ENCODE measurements around the gene TRPV2. TPM values are rescaled to one million over a fixed set of nuclear protein-coding genes. Genes with fewer than 3 reads are reported as not detected.

Gene TRPV2
- total RNA-seq, 5 donors from 2014 or later (not counting 1 experiment from before 2014, with no cell fraction given) = 91.3 to 127 (median 122) TPM

DNA sequence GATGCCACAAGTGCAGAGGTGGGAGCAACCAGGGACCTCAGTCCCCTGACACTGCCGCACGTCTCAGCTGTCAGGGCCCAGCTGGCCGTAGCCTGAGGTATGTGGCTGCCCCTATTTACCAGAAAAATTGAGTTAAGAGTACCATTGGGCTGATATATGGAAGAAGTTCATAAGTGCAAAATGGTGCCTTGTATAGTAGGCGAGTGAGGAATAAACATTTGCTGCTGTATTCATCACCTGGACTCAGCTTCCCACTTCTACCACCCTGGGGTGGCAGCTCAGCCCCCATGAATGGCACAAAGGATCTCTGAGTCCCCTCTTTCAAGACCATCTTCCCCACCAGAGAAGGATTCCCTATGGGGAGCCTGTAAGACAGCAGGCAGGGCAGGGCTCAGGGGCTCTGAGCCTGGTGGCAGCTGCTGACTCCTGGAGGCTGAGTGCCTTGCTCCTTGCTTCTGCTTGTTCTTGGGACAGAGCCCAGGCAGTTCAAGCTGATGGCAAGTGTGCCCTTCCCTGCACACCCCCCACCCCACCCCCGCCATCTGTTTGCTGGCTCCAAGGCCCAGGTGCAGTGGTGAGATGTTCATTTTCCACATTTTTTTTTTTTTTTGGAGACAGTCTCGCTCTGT is 29.0 kb downstream of the TRPV2 start:
- Mint-ChIP-seq H3K9me3 (no peaks in the 10 kb centered on the region), H3K4me1 (peaks cover 40 to 53% (median 42%) of the 10 kb centered on the region in 3 donors), H3K27ac (peak overlapping the region in 1 of 2 donors; percentile 39), H3K4me3 (no peak overlapping the region), H3K27me3 (no peaks in the 10 kb centered on the region), H3K36me3 (peaks cover 47% of the 10 kb centered on the region)
- H3K9me3 ChIP-seq = no peaks in the 10 kb centered on the region
- no peaks in the 10 kb centered on the region for H3K27me3 ChIP-seq (replicated peaks in 1 of 2; ENCODE audit: control insufficient read depth in 2 of 2, extremely low read depth in 1 of 2, insufficient read depth in 2 of 2, low read length in 1 of 2)
- ATAC-seq (replicated peaks in 1 of 4) (no peak), DNase-seq (no peak)
- H3K36me3 ChIP-seq (ENCODE audit: control insufficient read depth in 2 of 2, extremely low read depth in 1 of 2, insufficient read depth in 1 of 2, low read length in 1 of 2) = peaks cover 7 to 63% of the 10 kb centered on the region in 2 donors
- no peak overlapping the region for H3K4me3 ChIP-seq (ENCODE audit: control insufficient read depth in 1 of 2, extremely low read depth in 1 of 2, low read length in 1 of 2)
- 93% methylated on average over 2 of the region's 6 CpGs for WGBS (ENCODE audit: insufficient coverage)
- CTCF ChIA-PET = interaction anchor here (0.7 kb wide), 3 partner anchors 9 to 78 kb away, joined by 3 to 9 read pairs (median 3); no protein-coding TSS in a partner anchor
- POLR2A ChIA-PET = no interaction called here
- H3K4me1 ChIP-seq (ENCODE audit: control insufficient read depth in 1 of 2, extremely low read depth in 1 of 2, insufficient read depth in 2 of 2, low read length in 2 of 2) = peaks cover 16 to 31% of the 10 kb centered on the region in 2 experiments
- H3K27ac ChIP-seq (ENCODE audit: low read length) = no peak overlapping the region

DNA sequence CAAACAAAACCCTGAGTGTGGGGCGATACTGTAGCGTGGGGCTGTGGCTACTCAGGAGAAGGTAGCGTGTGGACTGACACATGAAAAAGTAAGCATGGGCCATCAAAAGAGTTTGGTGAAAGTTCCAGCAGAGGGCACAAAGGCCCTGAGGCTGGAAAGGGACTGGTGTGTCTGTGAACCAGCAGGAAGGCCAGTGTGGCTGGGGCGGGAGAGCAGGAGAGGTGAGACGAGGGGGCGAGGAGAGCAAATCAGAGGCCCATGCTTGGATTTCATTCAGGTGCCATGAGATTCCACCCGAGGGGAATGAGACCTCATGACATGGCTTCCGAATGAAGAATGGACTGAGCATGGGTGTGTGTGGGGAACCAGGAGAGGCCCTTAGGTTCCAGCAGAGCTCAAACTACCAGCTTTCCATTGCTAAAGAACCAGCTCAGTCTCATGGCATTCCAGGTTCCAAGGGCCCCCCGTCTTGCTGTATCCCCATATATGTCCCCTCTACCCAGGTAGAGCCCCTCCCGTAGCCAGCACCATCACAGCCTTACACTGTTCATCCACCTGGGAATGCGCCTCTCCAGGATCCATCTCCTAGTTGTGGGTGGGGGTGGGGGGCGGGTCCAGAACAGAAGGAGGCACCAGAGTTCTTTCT is 31.1 kb downstream of the TRPV2 start:
- no peak overlapping the region for H3K4me3 ChIP-seq (ENCODE audit: control insufficient read depth in 1 of 2, extremely low read depth in 1 of 2, low read length in 1 of 2)
- Mint-ChIP-seq H3K27me3 (no peaks in the 10 kb centered on the region), H3K27ac (no peak overlapping the region), H3K36me3 (peaks cover 36% of the 10 kb centered on the region), H3K4me3 (no peak overlapping the region), H3K4me1 (peaks cover 19 to 34% (median 25%) of the 10 kb centered on the region in 3 donors), H3K9me3 (no peaks in the 10 kb centered on the region)
- no peak for ATAC-seq (replicated peaks in 1 of 4)
- ChIA-PET CTCF (interaction anchor here in 1 of 2 donors (0.6 kb wide), 1 partner anchor 63 kb away, joined by 4 read pairs; no protein-coding TSS in a partner anchor), POLR2A (no interaction called here)
- H3K36me3 ChIP-seq (ENCODE audit: control insufficient read depth in 2 of 2, extremely low read depth in 1 of 2, insufficient read depth in 1 of 2, low read length in 1 of 2) = peaks cover 7 to 56% of the 10 kb centered on the region in 2 donors
- H3K27ac ChIP-seq (ENCODE audit: low read length) = no peak overlapping the region
- no peak for DNase-seq
- no peaks in the 10 kb centered on the region for H3K9me3 ChIP-seq
- 89% methylated on average over 7 of the region's 12 CpGs for WGBS (ENCODE audit: insufficient coverage)
- no peaks in the 10 kb centered on the region for H3K27me3 ChIP-seq (replicated peaks in 1 of 2; ENCODE audit: control insufficient read depth in 2 of 2, extremely low read depth in 1 of 2, insufficient read depth in 2 of 2, low read length in 1 of 2)
- peaks cover 2 to 11% of the 10 kb centered on the region in 2 experiments for H3K4me1 ChIP-seq (ENCODE audit: control insufficient read depth in 1 of 2, extremely low read depth in 1 of 2, insufficient read depth in 2 of 2, low read length in 2 of 2)

DNA sequence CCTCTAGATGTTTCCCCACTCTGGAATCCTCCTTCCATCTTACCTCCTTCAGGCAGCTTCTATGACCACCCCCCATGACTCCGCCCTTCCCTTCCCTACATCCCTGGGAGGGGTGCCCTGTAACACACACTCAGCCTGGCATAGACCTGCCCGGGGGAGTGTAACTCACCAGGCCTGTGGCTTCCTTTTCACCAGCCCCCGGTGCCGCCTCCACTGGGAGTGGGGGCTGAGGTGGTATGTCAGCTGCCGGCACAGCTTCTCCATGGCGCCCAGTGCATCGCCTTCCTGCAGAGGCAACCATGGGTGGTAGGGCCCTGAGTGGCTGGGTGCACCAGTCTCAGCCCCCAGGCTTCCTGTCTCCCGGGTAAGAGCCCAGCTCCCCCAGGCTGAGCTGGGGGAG is 32.3 kb downstream of the TRPV2 start:
- H3K4me1 Mint-ChIP-seq = peaks cover 7 to 21% (median 13%) of the 10 kb centered on the region in 3 donors

DNA sequence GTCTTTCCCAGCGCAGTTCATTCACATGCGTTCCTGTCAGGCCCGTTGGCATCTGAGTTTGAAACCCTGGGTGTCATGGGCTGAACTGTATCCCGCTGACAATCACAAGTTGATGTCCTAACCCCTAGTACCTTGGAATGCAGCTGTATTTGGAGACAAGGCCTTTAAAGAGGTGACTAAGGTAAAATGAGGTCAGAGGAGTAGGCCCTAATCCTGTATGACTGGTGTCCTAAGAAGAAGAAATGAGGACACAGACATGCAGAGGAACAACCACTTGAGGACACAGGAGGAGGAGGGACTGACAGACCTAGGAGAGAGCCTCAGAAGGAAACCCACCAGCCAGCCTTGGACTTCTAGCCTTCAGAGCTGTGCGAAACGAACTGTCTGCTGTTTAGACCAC is 33.1 kb downstream of the TRPV2 start:
- Histone ChIP-seq H3K4me1 (ENCODE audit: control insufficient read depth in 1 of 2, extremely low read depth in 1 of 2, insufficient read depth in 2 of 2, low read length in 2 of 2) (peaks cover 0 to 11% of the 10 kb centered on the region in 2 experiments), H3K36me3 (ENCODE audit: control insufficient read depth in 2 of 2, extremely low read depth in 1 of 2, insufficient read depth in 1 of 2, low read length in 1 of 2) (peaks cover 7 to 35% of the 10 kb centered on the region in 2 donors), H3K4me3 (ENCODE audit: control insufficient read depth in 1 of 2, extremely low read depth in 1 of 2, low read length in 1 of 2) (no peak overlapping the region), H3K27ac (ENCODE audit: low read length) (no peak overlapping the region), H3K27me3 (replicated peaks in 1 of 2; ENCODE audit: control insufficient read depth in 2 of 2, extremely low read depth in 1 of 2, insufficient read depth in 2 of 2, low read length in 1 of 2) (no peaks in the 10 kb centered on the region), H3K9me3 (no peaks in the 10 kb centered on the region)
- H3K36me3 Mint-ChIP-seq = peaks cover 20% of the 10 kb centered on the region
- no peaks in the 10 kb centered on the region for H3K27me3 Mint-ChIP-seq
- no peak overlapping the region for H3K4me3 Mint-ChIP-seq
- DNase-seq (no peak), ATAC-seq (replicated peaks in 1 of 4) (no peak)
- H3K4me1 Mint-ChIP-seq = peaks cover 11 to 16% (median 11%) of the 10 kb centered on the region in 3 donors
- no peaks in the 10 kb centered on the region for H3K9me3 Mint-ChIP-seq
- ChIA-PET POLR2A (no interaction called here), CTCF (no interaction called here)
- H3K27ac Mint-ChIP-seq = peak overlapping the region in 1 of 2 donors; percentile 34
- 95% methylated on average over 3 of the region's 6 CpGs for WGBS (ENCODE audit: insufficient coverage)

More for the DNA sequence above, 32.3 kb downstream of the TRPV2 start:
- Mint-ChIP-seq H3K9me3 (no peaks in the 10 kb centered on the region), H3K4me3 (no peak overlapping the region), H3K27ac (no peak overlapping the region), H3K27me3 (no peaks in the 10 kb centered on the region), H3K36me3 (peaks cover 25% of the 10 kb centered on the region)
- no peak for ATAC-seq (replicated peaks in 1 of 4)
- POLR2A ChIA-PET = no interaction called here
- WGBS (ENCODE audit: insufficient coverage) = 47% methylated on average over 6 of the region's 8 CpGs
- peaks cover 0 to 5% of the 10 kb centered on the region in 2 experiments for H3K4me1 ChIP-seq (ENCODE audit: control insufficient read depth in 1 of 2, extremely low read depth in 1 of 2, insufficient read depth in 2 of 2, low read length in 2 of 2)
- H3K27ac ChIP-seq (ENCODE audit: low read length) = no peak overlapping the region
- H3K4me3 ChIP-seq (ENCODE audit: control insufficient read depth in 1 of 2, extremely low read depth in 1 of 2, low read length in 1 of 2) = no peak overlapping the region
- H3K9me3 ChIP-seq = no peaks in the 10 kb centered on the region
- CTCF ChIA-PET = interaction anchor here in 1 of 2 donors (0.5 kb wide), 1 partner anchor 81 kb away, joined by 5 read pairs; no protein-coding TSS in a partner anchor
- no peak for DNase-seq
- H3K27me3 ChIP-seq (replicated peaks in 1 of 2; ENCODE audit: control insufficient read depth in 2 of 2, extremely low read depth in 1 of 2, insufficient read depth in 2 of 2, low read length in 1 of 2) = no peaks in the 10 kb centered on the region
- H3K36me3 ChIP-seq (ENCODE audit: control insufficient read depth in 2 of 2, extremely low read depth in 1 of 2, insufficient read depth in 1 of 2, low read length in 1 of 2) = peaks cover 7 to 43% of the 10 kb centered on the region in 2 donors

DNA sequence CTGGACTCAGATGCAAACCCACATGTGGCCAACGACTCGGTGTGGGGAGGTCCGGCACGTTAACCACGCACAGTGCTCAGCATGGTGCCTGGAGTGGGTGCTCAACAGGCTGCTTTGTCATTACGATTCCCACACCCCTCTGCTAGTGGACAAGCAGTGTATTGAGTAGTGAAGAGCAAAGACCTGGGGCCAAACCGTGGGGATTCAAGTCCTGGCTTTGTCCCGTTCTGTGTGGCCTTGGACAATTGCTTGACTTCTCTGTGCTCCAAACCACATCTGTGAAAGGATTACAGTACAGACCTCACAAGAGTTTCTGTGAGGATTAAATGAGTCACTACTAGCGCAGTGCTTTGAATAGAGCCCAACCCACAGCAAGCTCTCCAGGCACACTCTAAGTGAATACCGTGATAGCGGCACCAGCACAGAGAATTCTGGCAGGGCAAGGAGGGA is 33.8 kb downstream of the TRPV2 start:
- CTCF ChIA-PET = no interaction called here
- H3K9me3 ChIP-seq = no peaks in the 10 kb centered on the region
- no peak overlapping the region for H3K4me3 ChIP-seq (ENCODE audit: control insufficient read depth in 1 of 2, extremely low read depth in 1 of 2, low read length in 1 of 2)
- peaks cover 7 to 29% of the 10 kb centered on the region in 2 donors for H3K36me3 ChIP-seq (ENCODE audit: control insufficient read depth in 2 of 2, extremely low read depth in 1 of 2, insufficient read depth in 1 of 2, low read length in 1 of 2)
- WGBS (ENCODE audit: insufficient coverage) = 58% methylated on average over 5 of the region's 11 CpGs
- peaks cover 0 to 8% of the 10 kb centered on the region in 2 experiments for H3K4me1 ChIP-seq (ENCODE audit: control insufficient read depth in 1 of 2, extremely low read depth in 1 of 2, insufficient read depth in 2 of 2, low read length in 2 of 2)
- POLR2A ChIA-PET = no interaction called here
- Mint-ChIP-seq H3K4me1 (peaks cover 11 to 13% (median 12%) of the 10 kb centered on the region in 3 donors), H3K36me3 (peaks cover 18% of the 10 kb centered on the region), H3K27ac (no peak overlapping the region), H3K4me3 (no peak overlapping the region), H3K27me3 (no peaks in the 10 kb centered on the region), H3K9me3 (no peaks in the 10 kb centered on the region)
- H3K27me3 ChIP-seq (replicated peaks in 1 of 2; ENCODE audit: control insufficient read depth in 2 of 2, extremely low read depth in 1 of 2, insufficient read depth in 2 of 2, low read length in 1 of 2) = no peaks in the 10 kb centered on the region
- no peak overlapping the region for H3K27ac ChIP-seq (ENCODE audit: low read length)
- DNase-seq (no peak), ATAC-seq (replicated peaks in 1 of 4) (no peak)

DNA sequence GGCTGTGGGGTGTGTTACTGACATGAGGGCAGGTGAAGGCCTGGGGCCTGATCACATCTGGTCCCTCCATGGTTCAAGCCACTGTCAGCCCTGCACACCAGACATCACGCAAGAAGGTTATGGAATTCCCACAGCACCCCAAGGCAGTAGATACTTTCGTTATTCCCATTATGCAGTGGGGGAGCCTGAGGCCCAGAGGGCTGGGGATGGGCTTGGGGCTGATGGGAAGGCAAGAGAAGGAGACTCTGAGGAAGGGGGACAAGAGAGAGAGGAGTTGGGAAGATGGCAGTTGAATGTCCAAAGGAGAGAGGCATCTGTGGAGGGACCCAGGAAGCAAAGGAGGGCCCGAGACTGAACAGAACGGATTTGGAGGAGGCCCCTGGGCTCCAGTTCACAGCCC is 34.7 kb downstream of the TRPV2 start:
- H3K27ac Mint-ChIP-seq = peak overlapping the region in 1 of 2 donors; percentile 34
- Histone ChIP-seq H3K4me3 (ENCODE audit: control insufficient read depth in 1 of 2, extremely low read depth in 1 of 2, low read length in 1 of 2) (no peak overlapping the region), H3K27ac (ENCODE audit: low read length) (no peak overlapping the region), H3K4me1 (ENCODE audit: control insufficient read depth in 1 of 2, extremely low read depth in 1 of 2, insufficient read depth in 2 of 2, low read length in 2 of 2) (peaks cover 0 to 8% of the 10 kb centered on the region in 2 experiments), H3K27me3 (replicated peaks in 1 of 2; ENCODE audit: control insufficient read depth in 2 of 2, extremely low read depth in 1 of 2, insufficient read depth in 2 of 2, low read length in 1 of 2) (no peaks in the 10 kb centered on the region), H3K36me3 (ENCODE audit: control insufficient read depth in 2 of 2, extremely low read depth in 1 of 2, insufficient read depth in 1 of 2, low read length in 1 of 2) (peaks cover 7 to 26% of the 10 kb centered on the region in 2 donors), H3K9me3 (no peaks in the 10 kb centered on the region)
- ChIA-PET POLR2A (no interaction called here), CTCF (interaction anchor here in 1 of 2 donors (2.0 kb wide), 1 partner anchor 12 kb away, joined by 5 read pairs; no protein-coding TSS in a partner anchor)
- no peak overlapping the region for H3K4me3 Mint-ChIP-seq
- WGBS (ENCODE audit: insufficient coverage) = no CpG with 5 or more reads among the region's 4 CpGs
- DNase-seq = no peak
- no peak for ATAC-seq (replicated peaks in 1 of 4)
- H3K4me1 Mint-ChIP-seq = peaks cover 8 to 12% (median 9%) of the 10 kb centered on the region in 3 donors
- peaks cover 16% of the 10 kb centered on the region for H3K36me3 Mint-ChIP-seq
- no peaks in the 10 kb centered on the region for H3K9me3 Mint-ChIP-seq
- no peaks in the 10 kb centered on the region for H3K27me3 Mint-ChIP-seq

Data from T-cell (primary cell).